Neutrophil (primary cell): ENCODE measurements around the gene THSD7B.

ENCODE experiments used
- H3K27ac ChIP-seq: fragments of 200-600 bp; sonication (generic); 2 replicates; pipeline ENCODE4 v1.5.1; 2016; ENCODE audit warnings: mild to moderate bottlenecking, moderate library complexity
- H3K27me3 ChIP-seq: fragments of 200-600 bp; sonication (generic); 2 replicates; pipeline ENCODE4 v1.6.0; 2016; ENCODE audit warnings: mild to moderate bottlenecking
- H3K36me3 ChIP-seq: fragments of 200-600 bp; sonication (generic); 2 replicates; pipeline ENCODE4 v1.5.1; 2017
- H3K4me1 ChIP-seq, 2 experiments: fragments of 200-600 bp in 1 of 2; sonication (generic) in 1 of 2; 1 replicate in 1 of 2; 2 replicates in 1 of 2; pipeline versions ENCODE4 v1.5.1 to v1.6.1; 2013 to 2016; ENCODE audit warnings: low read depth in 1 of 2, low read length in 1 of 2, mild to moderate bottlenecking in 1 of 2, moderate library complexity in 1 of 2; ENCODE audit not compliant: control insufficient read depth in 1 of 2, insufficient read depth in 1 of 2
- H3K4me3 ChIP-seq, 2 experiments: fragments of 200-600 bp in 1 of 2; sonication (generic) in 1 of 2; 1 replicate in 1 of 2; 2 replicates in 1 of 2; pipeline ENCODE4 v1.5.1; 2013 to 2016; ENCODE audit warnings: low read depth in 1 of 2, low read length in 1 of 2, mild to moderate bottlenecking in 1 of 2, moderate library complexity in 1 of 2
- H3K9me3 ChIP-seq: fragments of 200-600 bp; sonication (generic); 2 replicates; pipeline ENCODE4 v1.5.1; 2016
- CTCF ChIP-seq: fragments of 200-600 bp; sonication (generic); IDR thresholded peaks from 2 replicates; pipeline ENCODE4 v1.5.1; 2016; ENCODE audit warnings: antibody characterized with exemption

The THSD7B gene

GRCh38 chr2:137154946-137155345 lies 389.6 kb downstream of the THSD7B start:
- H3K27ac ChIP-seq: no peak overlapping the region
- H3K36me3 ChIP-seq: no peaks in the 10 kb centered on the region
- TF ChIP-seq CTCF: no peak
- no peaks in the 10 kb centered on the region for H3K9me3 ChIP-seq
- no peaks in the 10 kb centered on the region for H3K4me1 ChIP-seq
- no peaks in the 10 kb centered on the region for H3K27me3 ChIP-seq
- H3K4me3 ChIP-seq: no peak overlapping the region

GRCh38 chr2:137155356-137156104 lies 390.2 kb downstream of the THSD7B start:
- Histone ChIP-seq H3K4me3 (no peak overlapping the region), H3K27me3 (no peaks in the 10 kb centered on the region), H3K9me3 (no peaks in the 10 kb centered on the region), H3K4me1 (no peaks in the 10 kb centered on the region), H3K27ac (no peak overlapping the region), H3K36me3 (no peaks in the 10 kb centered on the region)
- TF ChIP-seq CTCF: no peak

GRCh38 chr2:137156221-137156844 lies 391.0 kb downstream of the THSD7B start:
- no peaks in the 10 kb centered on the region for H3K4me1 ChIP-seq
- no peak for TF ChIP-seq CTCF
- H3K27me3 ChIP-seq: no peaks in the 10 kb centered on the region
- H3K27ac ChIP-seq: no peak overlapping the region
- no peak overlapping the region for H3K4me3 ChIP-seq
- no peaks in the 10 kb centered on the region for H3K9me3 ChIP-seq
- no peaks in the 10 kb centered on the region for H3K36me3 ChIP-seq

GRCh38 chr2:137157851-137158250 lies 392.5 kb downstream of the THSD7B start:
- Histone ChIP-seq H3K36me3 (no peaks in the 10 kb centered on the region), H3K27me3 (no peaks in the 10 kb centered on the region), H3K9me3 (no peaks in the 10 kb centered on the region), H3K4me1 (no peaks in the 10 kb centered on the region), H3K27ac (no peak overlapping the region), H3K4me3 (no peak overlapping the region)
- no peak for TF ChIP-seq CTCF

GRCh38 chr2:137161250-137161649 lies 395.9 kb downstream of the THSD7B start:
- Histone ChIP-seq H3K4me3 (no peak overlapping the region), H3K4me1 (no peaks in the 10 kb centered on the region), H3K36me3 (no peaks in the 10 kb centered on the region), H3K27me3 (no peaks in the 10 kb centered on the region), H3K27ac (no peak overlapping the region), H3K9me3 (no peaks in the 10 kb centered on the region)
- no peak for TF ChIP-seq CTCF
